Muscle of back (tissue), 11 donors: ENCODE measurements around the gene SELENOW. TPM values are rescaled to one million over a fixed set of nuclear protein-coding genes. Genes with fewer than 3 reads are reported as not detected.
"Not testable (repeated sequence)": the region's sequence is repeated elsewhere in the genome, so short reads cannot be mapped to it uniquely, and the experiment has no call there.

ENCODE experiments used
- DNase-seq, 3 donors: peaks; one replicate each; pipeline versions ENCODE4 v3.0.0 to v3.0.0-alpha.2; 2013
- polyA plus RNA-seq, 10 donors: library from polyadenylated mRNA; unstranded; fragments of 120-200 nt; gene quantifications; one replicate each; pipeline ENCODE4 v1.2.1, GENCODE V29; 2013; ENCODE audit not compliant: insufficient read length in 10 of 10

SELENOW gene
- polyA plus RNA-seq, 10 donors = 634 to 857 (median 820) TPM

GRCh38 chr19:47777245-47778048, 1.1 kb upstream of the SELENOW start:
- not testable (repeated sequence) for DNase-seq

GRCh38 chr19:47778954-47779351, 450 bp downstream of the SELENOW start:
- DNase-seq = peak in 1 of 3 donors; percentile 56

DNA sequence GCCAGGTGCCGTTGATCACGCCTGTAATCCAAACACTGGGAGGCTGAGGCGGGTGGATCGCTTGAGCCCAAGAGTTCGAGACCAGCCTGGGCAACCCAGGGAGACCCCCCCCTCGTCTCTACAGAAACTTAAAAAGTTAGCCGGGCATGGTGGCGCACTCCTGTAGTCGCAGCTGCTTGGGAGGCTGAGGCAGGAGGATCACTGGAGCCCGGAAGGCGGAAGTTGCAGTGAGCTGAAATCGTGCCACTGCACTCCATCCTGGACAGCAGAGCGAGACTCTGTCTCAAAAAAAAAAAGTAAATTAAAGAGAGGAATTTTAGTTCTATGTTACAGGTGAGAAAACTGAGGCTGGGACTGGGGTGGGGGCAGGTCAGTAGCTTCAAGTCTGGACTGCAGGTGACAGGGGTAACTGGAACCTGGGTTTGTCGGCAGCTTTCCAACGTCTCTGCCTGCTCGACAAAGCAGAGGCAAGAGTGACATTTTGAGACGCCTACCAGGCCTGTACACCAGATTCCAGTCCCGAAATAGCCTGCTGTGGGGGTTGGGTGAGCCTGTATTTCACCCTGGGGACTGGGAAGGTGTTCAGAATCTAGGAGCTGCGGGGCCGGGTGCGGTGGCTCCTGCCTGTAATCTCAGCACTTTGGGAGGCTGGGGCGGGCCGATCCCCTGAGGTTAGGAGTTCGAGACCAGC, 1.2 kb downstream of the SELENOW start:
- peak in 1 of 3 donors; percentile 44 for DNase-seq

GRCh38 chr19:47780215-47780551, 1.7 kb downstream of the SELENOW start:
- no peak for DNase-seq

DNA sequence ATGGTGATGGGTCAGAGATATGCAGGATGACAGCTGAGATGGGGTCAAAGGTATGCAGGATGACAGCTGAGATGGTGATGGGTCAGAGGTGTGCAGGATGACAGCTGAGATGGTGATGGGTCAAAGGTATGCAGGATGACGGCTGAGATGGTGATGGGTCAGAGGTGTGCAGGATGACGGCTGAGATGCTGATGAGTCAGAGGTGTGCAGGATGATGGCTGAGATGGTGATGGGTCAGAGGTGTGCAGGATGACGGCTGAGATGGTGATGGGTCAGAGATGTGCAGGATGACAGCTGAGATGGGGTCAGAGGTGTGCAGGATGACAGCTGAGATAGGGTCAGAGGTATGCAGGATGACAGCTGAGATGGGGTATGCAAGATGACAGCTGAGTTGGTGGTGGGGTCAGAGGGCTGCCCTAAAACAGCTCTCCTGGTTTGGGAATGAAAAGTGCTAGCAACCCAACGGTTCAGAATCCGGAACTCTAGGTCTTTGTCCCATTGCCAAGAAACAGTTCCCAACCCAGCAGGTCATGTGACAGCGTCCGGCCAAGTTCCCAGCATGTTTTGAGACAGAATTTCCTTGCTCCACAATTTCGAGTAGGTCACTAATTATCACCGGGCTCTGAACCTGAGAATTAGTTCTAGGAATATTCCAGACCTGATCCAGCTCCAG, 3.2 kb downstream of the SELENOW start:
- DNase-seq = no peak

GRCh38 chr19:47786566-47786965, 8.1 kb downstream of the SELENOW start:
- peak in 2 of 3 donors; percentile 45 to 55 for DNase-seq

DNA sequence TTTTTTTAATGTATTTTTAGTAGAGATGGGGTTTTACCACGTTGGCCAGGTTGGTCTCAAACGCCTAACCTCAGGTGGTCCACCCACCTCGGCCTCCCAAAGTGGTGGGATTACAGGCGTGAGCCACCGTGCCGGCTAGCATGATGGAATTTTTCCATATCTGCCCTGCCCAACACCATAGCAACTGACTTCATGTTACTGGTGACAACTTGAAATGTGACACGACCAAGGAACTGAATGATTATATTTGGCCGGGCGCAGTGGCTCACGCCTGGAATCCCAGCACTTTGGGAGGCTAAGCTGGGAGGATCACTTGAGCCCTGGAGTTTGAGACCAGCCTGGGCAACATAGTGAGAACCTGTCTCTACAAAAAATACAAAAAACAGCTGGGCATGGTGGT, 8.8 kb downstream of the SELENOW start:
- not testable (repeated sequence) for DNase-seq

- DNase-seq = not testable (repeated sequence)
Observed at GRCh38 chr19:47789811-47790210, 11.3 kb downstream of the SELENOW start.

- DNase-seq = peak in 2 of 3 donors; percentile 71
Observed at GRCh38 chr19:47790398-47790814, 11.9 kb downstream of the SELENOW start.

DNA sequence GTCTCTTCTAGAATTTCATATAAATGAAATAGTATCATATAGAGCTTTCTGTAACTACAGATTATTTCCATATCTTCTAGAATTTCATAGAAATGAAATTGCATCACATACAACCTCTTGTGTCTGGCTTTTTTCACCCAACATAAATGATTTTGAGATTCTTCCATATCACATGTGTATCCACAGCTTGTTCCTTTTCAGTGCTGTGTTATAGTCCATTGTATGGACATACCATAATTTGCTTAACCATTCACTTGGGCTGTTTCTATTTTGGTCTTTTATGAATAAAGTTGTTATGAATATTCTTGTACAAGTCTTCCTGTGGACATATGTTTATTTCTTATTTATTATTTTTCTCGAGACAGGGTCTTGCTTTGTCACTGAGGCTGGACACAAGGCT, 14.1 kb downstream of the SELENOW start:
- DNase-seq = no peak

DNA sequence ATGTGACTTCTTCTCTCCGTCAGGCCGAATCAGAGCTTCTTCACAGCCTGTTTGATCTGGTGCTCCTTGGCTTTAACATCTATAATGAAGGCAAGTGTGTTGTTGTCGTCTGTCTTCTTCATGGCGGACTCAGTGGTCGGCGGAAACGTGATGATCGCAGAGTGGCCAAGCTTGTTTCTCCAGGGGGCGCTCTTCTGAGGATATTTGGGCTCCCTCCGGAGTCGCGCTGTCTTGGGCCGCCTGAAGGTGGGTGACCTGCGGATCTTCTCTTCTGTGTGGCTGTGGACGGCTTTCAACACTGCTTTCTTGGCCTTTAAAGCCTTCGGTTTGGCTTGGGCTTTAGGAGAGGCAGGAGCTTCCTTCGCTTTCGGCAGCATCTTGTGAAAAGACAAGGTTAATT, 16.0 kb downstream of the SELENOW start:
- DNase-seq = no peak

GRCh38 chr19:47796785-47797184, 18.3 kb downstream of the SELENOW start:
- no peak for DNase-seq

GRCh38 chr19:47797996-47798903, 19.7 kb downstream of the SELENOW start:
- no peak for DNase-seq

DNA sequence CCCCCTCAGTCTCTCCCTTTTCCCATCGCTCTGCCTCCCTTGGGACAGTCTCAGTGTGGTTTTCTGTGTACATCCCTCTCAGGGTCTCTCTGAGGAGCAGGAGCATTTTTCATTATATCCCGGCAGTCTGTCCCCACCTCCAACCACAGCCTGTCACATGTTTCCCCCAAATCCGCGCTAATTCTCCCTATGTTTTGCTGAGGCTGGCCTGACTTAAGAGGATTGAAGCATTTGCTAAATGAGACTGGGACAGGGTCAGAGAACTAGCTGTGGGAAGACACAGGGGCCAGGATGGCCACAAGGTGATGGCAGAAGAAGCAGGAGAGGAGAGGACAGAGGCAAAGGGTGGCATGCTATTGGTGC, 20.4 kb downstream of the SELENOW start:
- DNase-seq = no peak

- no peak for DNase-seq
Observed at GRCh38 chr19:47801270-47801669, 22.8 kb downstream of the SELENOW start.

DNA sequence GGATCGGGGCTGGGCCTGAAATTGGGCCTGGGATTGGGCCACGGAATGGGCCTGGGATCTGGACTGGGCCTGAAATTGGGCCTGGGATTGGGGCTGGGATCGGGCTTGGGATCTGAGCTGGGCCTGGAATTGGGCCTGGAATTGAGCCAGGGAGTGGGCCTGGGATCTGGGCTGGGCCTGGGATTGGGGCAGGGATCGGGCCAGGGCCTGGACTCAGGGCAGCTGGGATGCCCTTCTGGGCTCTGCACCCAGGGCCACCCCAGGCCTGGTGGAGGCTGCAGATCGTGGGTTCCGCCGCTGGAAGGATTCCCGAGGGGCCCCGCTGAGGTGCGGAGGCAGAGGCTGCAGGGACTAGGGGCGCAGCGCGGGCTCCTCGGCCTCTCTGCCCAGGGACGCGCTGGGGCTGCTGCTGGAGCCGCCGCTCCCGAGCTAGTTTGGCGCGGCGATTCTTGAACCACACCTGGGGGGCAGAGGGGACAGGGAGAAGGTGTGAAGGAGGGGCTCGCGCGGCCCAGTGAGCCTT, 24.1 kb downstream of the SELENOW start:
- no peak for DNase-seq

- not testable (repeated sequence) for DNase-seq
Observed at GRCh38 chr19:47803148-47803547, 24.6 kb downstream of the SELENOW start.

DNA sequence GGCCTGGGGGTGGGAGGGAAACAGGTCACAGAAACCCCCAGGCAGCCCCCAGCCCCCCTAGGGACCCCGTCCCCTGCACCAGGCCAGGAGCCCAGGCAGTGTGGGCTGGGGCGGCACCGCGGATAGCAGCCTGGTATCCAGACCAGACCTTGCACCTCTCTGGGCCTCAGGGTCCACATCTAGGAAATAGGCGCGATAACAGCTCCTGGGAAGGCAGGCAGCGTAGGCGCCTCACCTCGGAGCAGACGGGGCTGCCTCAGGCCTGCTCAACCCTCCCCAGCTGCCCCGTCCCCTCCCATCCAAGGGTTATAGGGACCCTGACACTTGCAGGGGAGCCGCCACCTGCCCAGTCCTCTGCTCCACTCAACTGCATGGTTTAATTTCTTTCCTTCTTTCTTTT, 25.2 kb downstream of the SELENOW start:
- DNase-seq = not testable (repeated sequence)

DNA sequence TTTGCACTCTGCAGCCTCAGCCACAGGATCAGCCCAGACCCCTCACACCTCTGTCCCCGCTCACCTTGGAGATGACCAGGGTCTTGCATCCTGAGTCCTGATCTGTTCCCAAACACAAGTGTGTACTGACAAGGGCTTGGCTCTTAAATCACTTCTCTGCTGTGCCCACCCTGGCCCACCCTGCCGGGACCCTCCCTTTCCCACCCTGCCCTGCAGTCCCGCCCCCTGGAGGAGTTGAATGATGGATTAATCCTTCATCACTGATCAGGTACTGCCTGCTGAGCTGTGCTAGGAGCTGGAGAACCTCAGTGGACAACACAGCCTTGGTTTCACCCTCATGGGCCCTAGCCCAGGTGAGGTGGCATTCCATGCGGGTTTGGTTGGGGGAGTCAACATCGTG, 25.9 kb downstream of the SELENOW start, which contains the start of gene TPRX1:
Gene TPRX1, minus strand, starts transcription at position 101 of the 400 bp plus-strand sequence. Its CDS starts 12 bp downstream, at position 89.
- not testable (repeated sequence) for DNase-seq

DNA sequence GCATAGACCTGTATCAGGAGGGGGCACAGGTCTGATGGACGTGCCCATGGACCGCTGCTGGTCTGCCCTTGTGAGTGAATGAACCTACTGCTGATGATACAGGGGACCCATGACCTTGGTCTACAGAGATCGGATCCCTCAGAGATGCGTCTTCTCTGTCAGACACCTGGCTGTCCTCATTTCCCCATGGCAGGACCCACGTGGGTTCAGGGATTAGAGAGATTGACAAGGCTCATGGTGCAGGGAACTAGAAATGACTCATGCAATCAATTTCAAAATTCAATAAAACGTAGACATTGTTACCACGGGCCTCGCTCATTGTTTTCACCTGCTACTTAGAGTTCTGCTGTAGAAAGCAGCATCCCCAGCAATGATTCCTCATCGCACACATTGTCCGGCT, 26.8 kb downstream of the SELENOW start:
- DNase-seq = no peak

DNA sequence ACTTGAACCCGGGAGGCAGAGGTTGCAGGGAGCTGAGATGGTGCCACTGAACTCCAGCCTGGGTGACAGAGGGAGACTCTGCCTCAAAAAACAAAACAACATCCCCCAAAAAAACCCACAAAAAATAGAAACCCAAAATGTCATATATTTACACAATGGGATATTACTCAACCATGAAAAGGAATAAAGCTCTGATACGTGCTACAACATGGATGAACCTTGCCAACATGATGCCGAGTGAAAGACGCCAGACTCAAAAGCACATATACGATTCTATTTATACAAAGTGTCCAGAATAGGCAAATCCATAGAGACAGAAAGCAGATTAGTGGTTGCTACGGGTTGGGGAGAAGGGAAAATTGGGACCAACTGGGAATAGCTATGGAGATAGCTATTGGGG, 27.9 kb downstream of the SELENOW start:
- DNase-seq = no peak
